B cell (primary cell): ENCODE results near the gene KLHL33. TPM values are rescaled to one million over a fixed set of nuclear protein-coding genes. Genes with fewer than 3 reads are reported as not detected.

Source experiments
- ATAC-seq: fragments of 200-7000 bp; cut with Tn5 transposase; one replicate; pipeline ENCODE4 v1.10.0; 2021; ENCODE audit warnings: low read depth, mild to moderate bottlenecking, moderate number of reproducible peaks, moderate library complexity
- CTCF ChIA-PET: fragments of 350-600 bp; sonication (Branson Sonifier 250); formaldehyde crosslinking; loops from one replicate; lab custom pipeline; 2021; ENCODE audit warnings: antibody characterized with exemption, inconsistent platforms; lab: Charles Lee
- POLR2A ChIA-PET: fragments of 350-600 bp; sonication (Branson Sonifier 250); formaldehyde crosslinking; loops from one replicate; lab custom pipeline; 2021; ENCODE audit warnings: antibody characterized with exemption; lab: Charles Lee
- DNase-seq: peaks from one replicate; pipeline ENCODE4 v3.0.0; 2013
- H2AFZ ChIP-seq: 2 replicates; pipeline ENCODE4 v1.6.1; 2012; ENCODE audit warnings: mild to moderate bottlenecking, low read depth, low read length; ENCODE audit not compliant: insufficient read depth, poor library complexity, severe bottlenecking
- H3K27ac ChIP-seq, 2 donors: 1 replicate in 1 of 2; 2 replicates in 1 of 2; pipeline ENCODE4 v1.5.1; 2012 to 2013; ENCODE audit warnings: low read length in 2 of 2, mild to moderate bottlenecking in 2 of 2, moderate library complexity in 1 of 2
- H3K27me3 ChIP-seq, 4 experiments: fragments of 200-600 bp in 1 of 4; sonication (generic) in 1 of 4; replicated peaks in 1 of 4; 1 replicate in 2 of 4; 2 replicates in 2 of 4; pipeline versions ENCODE4 v1.6.1 to v1.7.0; 2013 to 2016; ENCODE audit warnings: low read length in 3 of 4, mild to moderate bottlenecking in 2 of 4, mixed read lengths in 1 of 4, moderate library complexity in 1 of 4; ENCODE audit not compliant: insufficient read depth in 4 of 4, control insufficient read depth in 3 of 4; ENCODE audit errors: control extremely low read depth in 1 of 4
- H3K36me3 ChIP-seq, 2 experiments: replicated peaks in 1 of 2; 1 replicate in 1 of 2; 2 replicates in 1 of 2; pipeline versions ENCODE4 v1.6.1 to v1.7.1; 2013; ENCODE audit warnings: low read length in 1 of 2; ENCODE audit not compliant: insufficient read depth in 2 of 2, control insufficient read depth in 1 of 2; ENCODE audit errors: control extremely low read depth in 1 of 2, extremely low read depth in 1 of 2
- H3K4me1 ChIP-seq, 2 donors: fragments of 200-600 bp in 1 of 2; sonication (generic) in 1 of 2; 1 replicate in 1 of 2; 2 replicates in 1 of 2; pipeline versions ENCODE4 v1.5.1 to v1.6.1; 2013 to 2017; ENCODE audit warnings: low read length in 2 of 2; ENCODE audit not compliant: control insufficient read depth in 2 of 2, insufficient read depth in 2 of 2
- H3K4me2 ChIP-seq: replicated peaks from 2 replicates; pipeline ENCODE3; 2012; ENCODE audit warnings: mild to moderate bottlenecking, low read depth, low read length; ENCODE audit not compliant: poor library complexity, severe bottlenecking
- H3K4me3 ChIP-seq, 5 experiments: fragments of 200-600 bp in 1 of 5; sonication (generic) in 1 of 5; 1 replicate in 3 of 5; 2 replicates in 2 of 5; pipeline versions ENCODE4 v1.5.1 to v1.7.0; 2011 to 2016; ENCODE audit warnings: low read length in 4 of 5, mild to moderate bottlenecking in 4 of 5, low read depth in 2 of 5, control low read depth in 1 of 5, moderate library complexity in 1 of 5; ENCODE audit not compliant: insufficient read depth in 1 of 5; ENCODE audit errors: control extremely low read depth in 1 of 5, extremely low read depth in 1 of 5
- H3K79me2 ChIP-seq: fragments of 200-600 bp; sonication (generic); one replicate; pipeline ENCODE4 v1.6.0; 2016; ENCODE audit warnings: low read length; ENCODE audit not compliant: control insufficient read depth, insufficient read depth
- H3K9ac ChIP-seq: fragments of 200-600 bp; sonication (generic); 2 replicates; pipeline ENCODE4 v1.6.1; 2017; ENCODE audit warnings: mild to moderate bottlenecking, low read length, moderate library complexity
- H3K9me3 ChIP-seq, 3 donors: one replicate each; pipeline versions ENCODE4 v1.6.1 to v1.7.1; 2013; ENCODE audit warnings: low read length in 2 of 3; ENCODE audit not compliant: control insufficient read depth in 2 of 3, insufficient read depth in 1 of 3; ENCODE audit errors: control extremely low read depth in 1 of 3
- H4K20me1 ChIP-seq: 2 replicates; pipeline ENCODE4 v1.6.0; 2012; ENCODE audit warnings: mild to moderate bottlenecking, low read length; ENCODE audit not compliant: insufficient read depth, control insufficient read depth, poor library complexity, severe bottlenecking
- H3K27ac Mint-ChIP-seq: one replicate; pipeline ENCODE4 v1.8.0; 2021; ENCODE audit warnings: mixed read lengths
- H3K27me3 Mint-ChIP-seq: one replicate; pipeline ENCODE4 v1.8.0; 2021; ENCODE audit warnings: mixed read lengths
- H3K4me1 Mint-ChIP-seq: one replicate; pipeline ENCODE4 v1.8.0; 2021; ENCODE audit warnings: mixed read lengths
- H3K4me3 Mint-ChIP-seq: one replicate; pipeline ENCODE4 v1.8.0; 2021; ENCODE audit warnings: mixed read lengths
- H3K9me3 Mint-ChIP-seq: one replicate; pipeline ENCODE4 v1.8.0; 2022; ENCODE audit warnings: mixed read lengths; ENCODE audit not compliant: insufficient read depth
- EZH2 ChIP-seq: IDR thresholded peaks from 2 replicates; pipeline ENCODE4 v1.6.1; 2012; ENCODE audit warnings: borderline replicate concordance, low read depth, mild to moderate bottlenecking, moderate library complexity, low read length; ENCODE audit not compliant: insufficient read depth, poor library complexity, severe bottlenecking
- WGBS: methylation state at CpG from one replicate; pipeline ENCODE4 v1.1.5; 2013; ENCODE audit warnings: missing lambda C conversion rate; ENCODE audit not compliant: insufficient coverage; 5-methylcytosine and 5-hydroxymethylcytosine counted together
- intact Hi-C: fragments of 100-400 bp; cut with micrococcal nuclease; formaldehyde crosslinking; loops from one replicate; pipeline ENCODE4 v1.10.0; 2022
- polyA plus RNA-seq: library from polyadenylated mRNA; depleted of rRNA; stranded (reverse); fragments of >200 nt; gene quantifications from 2 replicates; pipeline ENCODE4 v1.2.3, GENCODE V29; 2012
- total RNA-seq, 2 donors: library from RNA; stranded (reverse); fragments of 120-200 nt in 1 of 2; gene quantifications; 1 replicate in 1 of 2; 2 replicates in 1 of 2; pipeline versions ENCODE4 v1.2.3 to v1.2.4, GENCODE V29; 2013 to 2022
- TF ChIP-seq, protein P1 (sequence below): fragments of 200-600 bp; IDR thresholded peaks from one replicate; pipeline ENCODE4 v1.8.0; 2022; ENCODE audit warnings: antibody characterized with exemption, mild to moderate bottlenecking

Gene KLHL33
- total and polyA plus RNA-seq, 2 donors (not counting 1 experiment from before 2014, with no cell fraction given): 0.20 to 0.25 TPM

- intact Hi-C loops: no loop called here
- H3K9me3 Mint-ChIP-seq: no peaks in the 10 kb centered on the region
- H3K4me3 Mint-ChIP-seq: no peak overlapping the region
- no peaks in the 10 kb centered on the region for H3K27me3 Mint-ChIP-seq
- Histone ChIP-seq H3K4me1 (peaks cover 0 to 8% of the 10 kb centered on the region in 2 donors), H3K27me3 (no peaks in the 10 kb centered on the region), H4K20me1 (peaks cover 10% of the 10 kb centered on the region), H3K36me3 (peaks cover 24 to 97% of the 10 kb centered on the region in 2 experiments), H2AFZ (no peak overlapping the region), H3K79me2 (peaks cover 5% of the 10 kb centered on the region), H3K9me3 (no peaks in the 10 kb centered on the region), H3K4me3 (no peak overlapping the region), H3K9ac (no peak overlapping the region), H3K4me2 (no peak overlapping the region), H3K27ac (no peak overlapping the region)
- TF ChIP-seq EZH2: no peak
- TF ChIP-seq, protein P1, sequence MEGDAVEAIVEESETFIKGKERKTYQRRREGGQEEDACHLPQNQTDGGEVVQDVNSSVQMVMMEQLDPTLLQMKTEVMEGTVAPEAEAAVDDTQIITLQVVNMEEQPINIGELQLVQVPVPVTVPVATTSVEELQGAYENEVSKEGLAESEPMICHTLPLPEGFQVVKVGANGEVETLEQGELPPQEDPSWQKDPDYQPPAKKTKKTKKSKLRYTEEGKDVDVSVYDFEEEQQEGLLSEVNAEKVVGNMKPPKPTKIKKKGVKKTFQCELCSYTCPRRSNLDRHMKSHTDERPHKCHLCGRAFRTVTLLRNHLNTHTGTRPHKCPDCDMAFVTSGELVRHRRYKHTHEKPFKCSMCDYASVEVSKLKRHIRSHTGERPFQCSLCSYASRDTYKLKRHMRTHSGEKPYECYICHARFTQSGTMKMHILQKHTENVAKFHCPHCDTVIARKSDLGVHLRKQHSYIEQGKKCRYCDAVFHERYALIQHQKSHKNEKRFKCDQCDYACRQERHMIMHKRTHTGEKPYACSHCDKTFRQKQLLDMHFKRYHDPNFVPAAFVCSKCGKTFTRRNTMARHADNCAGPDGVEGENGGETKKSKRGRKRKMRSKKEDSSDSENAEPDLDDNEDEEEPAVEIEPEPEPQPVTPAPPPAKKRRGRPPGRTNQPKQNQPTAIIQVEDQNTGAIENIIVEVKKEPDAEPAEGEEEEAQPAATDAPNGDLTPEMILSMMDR: no peak
- DNase-seq (no peak), ATAC-seq (no peak)
- peaks cover 6% of the 10 kb centered on the region for H3K4me1 Mint-ChIP-seq
- 97% methylated on average over 5 of the region's 5 CpGs for WGBS
- H3K27ac Mint-ChIP-seq: no peak overlapping the region
- ChIA-PET POLR2A (no interaction called here), CTCF (interaction anchor here (1.2 kb wide), 1 partner anchor 54 kb away, joined by 3 read pairs; no protein-coding TSS in a partner anchor)
Observed at GRCh38 chr14:20383636-20384035, 52.3 kb downstream of the KLHL33 start.

- Histone ChIP-seq H3K4me3 (no peak overlapping the region), H3K27me3 (no peaks in the 10 kb centered on the region), H3K79me2 (peaks cover 5% of the 10 kb centered on the region), H3K9ac (no peak overlapping the region), H3K27ac (no peak overlapping the region), H3K4me2 (no peak overlapping the region), H2AFZ (no peak overlapping the region), H3K36me3 (peaks cover 18 to 97% of the 10 kb centered on the region in 2 experiments), H3K9me3 (no peaks in the 10 kb centered on the region), H3K4me1 (peaks cover 0 to 6% of the 10 kb centered on the region in 2 donors), H4K20me1 (peaks cover 10% of the 10 kb centered on the region)
- Mint-ChIP-seq H3K4me3 (no peak overlapping the region), H3K27ac (no peak overlapping the region), H3K4me1 (peaks cover 6% of the 10 kb centered on the region), H3K27me3 (no peaks in the 10 kb centered on the region), H3K9me3 (no peaks in the 10 kb centered on the region)
- POLR2A ChIA-PET: no interaction called here
- 95% methylated on average over 4 of the region's 10 CpGs for WGBS
- CTCF ChIA-PET: interaction anchor here (1.0 kb wide), 1 partner anchor 55 kb away, joined by 3 read pairs; no protein-coding TSS in a partner anchor
- no peak for ATAC-seq
- intact Hi-C loops: no loop called here
- DNase-seq: no peak
- TF ChIP-seq, protein P1: no peak
- no peak for TF ChIP-seq EZH2
Observed at GRCh38 chr14:20383032-20383431, 52.9 kb downstream of the KLHL33 start.
